Glomerular visceral epithelial cell (primary cell): ENCODE results near the gene FIG4.
"Not testable (repeated sequence)": the region's sequence is repeated elsewhere in the genome, so short reads cannot be mapped to it uniquely, and the experiment has no call there.

ENCODE experiments used
- DNase-seq: peaks from one replicate; pipeline ENCODE4 v3.0.0-alpha.2; 2016; ENCODE audit errors: extremely low spot score

Gene FIG4

GRCh38 chr6:109759098-109759955, 68.2 kb downstream of the FIG4 start:
- no peak for DNase-seq

GRCh38 chr6:109760208-109760607, 69.1 kb downstream of the FIG4 start:
- DNase-seq: no peak

GRCh38 chr6:109762166-109762565, 71.1 kb downstream of the FIG4 start:
- peak; percentile 50 for DNase-seq

- no peak for DNase-seq
These were observed 71.8 kb downstream of the FIG4 start for GRCh38 chr6:109762769-109763441.

- DNase-seq: no peak
These were observed 75.1 kb downstream of the FIG4 start for GRCh38 chr6:109766167-109766566.

GRCh38 chr6:109767961-109768360, 76.9 kb downstream of the FIG4 start:
- no peak for DNase-seq

GRCh38 chr6:109768485-109768884, 77.4 kb downstream of the FIG4 start:
- DNase-seq: no peak

GRCh38 chr6:109769213-109769612, 78.1 kb downstream of the FIG4 start:
- no peak for DNase-seq

- no peak for DNase-seq
These were observed 79.0 kb downstream of the FIG4 start for GRCh38 chr6:109770047-109770446.

GRCh38 chr6:109770779-109771178, 79.7 kb downstream of the FIG4 start:
- DNase-seq: no peak

- DNase-seq: not testable (repeated sequence)
These were observed 81.1 kb downstream of the FIG4 start for GRCh38 chr6:109771939-109772755.

GRCh38 chr6:109772883-109773431, 81.9 kb downstream of the FIG4 start:
- no peak for DNase-seq

GRCh38 chr6:109781001-109781400, 89.9 kb downstream of the FIG4 start:
- no peak for DNase-seq

- no peak for DNase-seq
These were observed 91.4 kb downstream of the FIG4 start for GRCh38 chr6:109782491-109782999.

- DNase-seq: no peak
These were observed 92.3 kb downstream of the FIG4 start for GRCh38 chr6:109783250-109783986.

- no peak for DNase-seq
These were observed 96.2 kb downstream of the FIG4 start for GRCh38 chr6:109787312-109787711.

GRCh38 chr6:109788687-109789086, 97.6 kb downstream of the FIG4 start:
- no peak for DNase-seq

GRCh38 chr6:109790131-109790530, 99.0 kb downstream of the FIG4 start:
- peak; percentile 41 for DNase-seq

GRCh38 chr6:109791301-109791700, 100.2 kb downstream of the FIG4 start:
- peak; percentile 8 for DNase-seq

GRCh38 chr6:109793021-109793420, 101.9 kb downstream of the FIG4 start:
- no peak for DNase-seq

- peak; percentile 70 for DNase-seq
These were observed 102.7 kb downstream of the FIG4 start for GRCh38 chr6:109793792-109794191.
